AG04449 (cell line): ENCODE results near the gene MATCAP1.

Experiments
- CTCF ChIA-PET: fragments of 350-600 bp; formaldehyde crosslinking; extraction: SDS; loops from one replicate; lab custom pipeline; 2021; ENCODE audit warnings: antibody characterized with exemption; lab: Yijun Ruan, JAX
- POLR2A ChIA-PET: fragments of 400-600, 350-600 bp; formaldehyde crosslinking; extraction: SDS; loops from one replicate; lab custom pipeline; 2020; ENCODE audit warnings: antibody characterized with exemption, inconsistent platforms; lab: Yijun Ruan, JAX
- DNase-seq: peaks from one replicate; pipeline ENCODE4 v3.0.0-alpha.2; 2010; ENCODE audit warnings: low read depth, low spot score
- H3K4me3 ChIP-seq: 2 replicates; pipeline ENCODE4 v1.5.1; 2011; ENCODE audit warnings: low read depth, mild to moderate bottlenecking, control low read depth, low read length
- TF ChIP-seq, protein P1 (sequence below): IDR thresholded peaks from one replicate; pipeline ENCODE4 v1.5.1; 2011; ENCODE audit warnings: mild to moderate bottlenecking, moderate library complexity, low read length, control low read depth, inconsistent platforms; ENCODE audit not compliant: insufficient read depth; ENCODE audit errors: missing control alignments

Gene MATCAP1

DNA sequence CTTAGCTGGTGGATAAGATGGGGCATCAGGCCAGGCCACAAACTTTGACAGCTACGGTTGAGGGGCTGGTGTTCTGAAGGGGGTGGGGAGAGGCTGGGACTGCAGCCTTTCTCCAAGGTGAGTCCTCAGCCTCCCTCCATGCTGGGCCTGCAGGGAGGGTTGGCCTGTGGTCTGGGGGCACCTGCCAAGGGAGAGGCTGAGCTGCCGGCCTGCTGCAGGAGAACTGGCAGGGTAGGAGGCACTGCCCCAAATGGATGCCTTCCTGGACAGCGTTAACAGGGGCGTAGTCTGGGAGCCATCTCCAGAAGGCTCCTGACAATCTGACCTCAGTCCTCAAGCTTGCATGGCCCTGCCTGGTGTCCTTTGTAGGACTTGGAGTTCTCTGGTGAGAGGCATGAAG, 20.3 kb upstream of the MATCAP1 start:
- ChIA-PET POLR2A (interaction anchor here (2.1 kb wide), 1 partner anchor 23 kb away, joined by 6 read pairs; the partner anchor contains the start of gene TMEM208), CTCF (interaction anchor here (0.6 kb wide), 1 partner anchor 94 kb away, joined by 3 read pairs; no protein-coding TSS in a partner anchor)

DNA sequence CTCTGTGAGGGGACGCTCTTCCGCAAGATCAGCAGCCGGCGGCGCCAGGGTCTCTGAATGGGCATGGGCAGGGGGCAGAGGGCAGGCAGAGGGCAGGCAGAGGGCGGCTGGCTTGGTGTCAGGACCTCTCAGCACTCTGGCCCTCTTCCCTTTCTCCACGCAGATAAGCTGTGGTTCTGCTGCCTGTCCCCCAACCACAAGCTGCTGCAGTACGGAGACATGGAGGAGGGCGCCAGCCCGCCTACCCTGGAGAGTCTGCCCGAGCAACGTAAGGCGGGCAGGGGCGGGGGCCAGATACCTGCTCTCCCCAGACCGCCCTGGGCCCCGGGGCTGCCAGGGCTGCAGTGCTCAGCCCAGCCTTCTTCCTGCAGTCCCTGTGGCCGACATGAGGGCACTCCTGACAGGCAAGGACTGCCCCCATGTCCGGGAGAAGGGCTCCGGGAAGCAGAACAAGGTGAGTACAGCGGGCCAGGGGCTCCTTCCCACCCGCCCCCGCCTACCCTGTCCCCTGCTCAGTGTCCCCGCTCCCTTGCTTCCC, 19.3 kb upstream of the MATCAP1 start:
- H3K4me3 ChIP-seq, result no peak overlapping the region
- ChIA-PET CTCF (interaction anchor here (0.8 kb wide), 1 partner anchor 10 kb away, joined by 3 read pairs; no protein-coding TSS in a partner anchor), POLR2A (no interaction called here)
- TF ChIP-seq, protein P1, sequence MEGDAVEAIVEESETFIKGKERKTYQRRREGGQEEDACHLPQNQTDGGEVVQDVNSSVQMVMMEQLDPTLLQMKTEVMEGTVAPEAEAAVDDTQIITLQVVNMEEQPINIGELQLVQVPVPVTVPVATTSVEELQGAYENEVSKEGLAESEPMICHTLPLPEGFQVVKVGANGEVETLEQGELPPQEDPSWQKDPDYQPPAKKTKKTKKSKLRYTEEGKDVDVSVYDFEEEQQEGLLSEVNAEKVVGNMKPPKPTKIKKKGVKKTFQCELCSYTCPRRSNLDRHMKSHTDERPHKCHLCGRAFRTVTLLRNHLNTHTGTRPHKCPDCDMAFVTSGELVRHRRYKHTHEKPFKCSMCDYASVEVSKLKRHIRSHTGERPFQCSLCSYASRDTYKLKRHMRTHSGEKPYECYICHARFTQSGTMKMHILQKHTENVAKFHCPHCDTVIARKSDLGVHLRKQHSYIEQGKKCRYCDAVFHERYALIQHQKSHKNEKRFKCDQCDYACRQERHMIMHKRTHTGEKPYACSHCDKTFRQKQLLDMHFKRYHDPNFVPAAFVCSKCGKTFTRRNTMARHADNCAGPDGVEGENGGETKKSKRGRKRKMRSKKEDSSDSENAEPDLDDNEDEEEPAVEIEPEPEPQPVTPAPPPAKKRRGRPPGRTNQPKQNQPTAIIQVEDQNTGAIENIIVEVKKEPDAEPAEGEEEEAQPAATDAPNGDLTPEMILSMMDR, result no peak
- no peak for DNase-seq

More for the DNA sequence above, 20.3 kb upstream of the MATCAP1 start:
- DNase-seq, result no peak
- H3K4me3 ChIP-seq, result no peak overlapping the region
- TF ChIP-seq, protein P1, result no peak

DNA sequence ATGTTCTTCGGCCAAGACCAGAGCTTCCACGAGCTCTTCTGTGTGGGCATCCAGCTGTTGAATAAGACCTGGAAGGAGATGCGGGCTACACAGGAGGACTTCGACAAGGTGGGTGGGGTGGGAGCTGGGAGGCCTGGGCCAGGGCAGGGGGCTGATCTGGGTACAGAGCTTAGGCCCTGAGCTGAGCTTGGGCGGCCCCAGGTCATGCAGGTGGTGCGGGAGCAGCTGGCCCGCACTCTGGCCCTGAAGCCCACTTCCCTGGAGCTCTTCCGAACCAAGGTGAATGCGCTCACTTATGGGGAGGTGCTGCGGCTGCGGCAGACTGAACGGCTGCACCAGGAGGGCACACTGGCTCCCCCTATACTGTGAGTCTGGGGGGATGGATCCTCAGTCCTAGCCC, 18.7 kb upstream of the MATCAP1 start:
- no peak for DNase-seq
- no peak overlapping the region for H3K4me3 ChIP-seq
- TF ChIP-seq, protein P1, result no peak
- CTCF ChIA-PET, result interaction anchor here (0.8 to 1.0 kb wide), 2 partner anchors 9 to 13 kb away, joined by 3 read pairs; no protein-coding TSS in a partner anchor
- POLR2A ChIA-PET, result interaction anchor here (0.6 kb wide), 2 partner anchors 21 to 24 kb away, joined by 3 read pairs; no protein-coding TSS in a partner anchor

DNA sequence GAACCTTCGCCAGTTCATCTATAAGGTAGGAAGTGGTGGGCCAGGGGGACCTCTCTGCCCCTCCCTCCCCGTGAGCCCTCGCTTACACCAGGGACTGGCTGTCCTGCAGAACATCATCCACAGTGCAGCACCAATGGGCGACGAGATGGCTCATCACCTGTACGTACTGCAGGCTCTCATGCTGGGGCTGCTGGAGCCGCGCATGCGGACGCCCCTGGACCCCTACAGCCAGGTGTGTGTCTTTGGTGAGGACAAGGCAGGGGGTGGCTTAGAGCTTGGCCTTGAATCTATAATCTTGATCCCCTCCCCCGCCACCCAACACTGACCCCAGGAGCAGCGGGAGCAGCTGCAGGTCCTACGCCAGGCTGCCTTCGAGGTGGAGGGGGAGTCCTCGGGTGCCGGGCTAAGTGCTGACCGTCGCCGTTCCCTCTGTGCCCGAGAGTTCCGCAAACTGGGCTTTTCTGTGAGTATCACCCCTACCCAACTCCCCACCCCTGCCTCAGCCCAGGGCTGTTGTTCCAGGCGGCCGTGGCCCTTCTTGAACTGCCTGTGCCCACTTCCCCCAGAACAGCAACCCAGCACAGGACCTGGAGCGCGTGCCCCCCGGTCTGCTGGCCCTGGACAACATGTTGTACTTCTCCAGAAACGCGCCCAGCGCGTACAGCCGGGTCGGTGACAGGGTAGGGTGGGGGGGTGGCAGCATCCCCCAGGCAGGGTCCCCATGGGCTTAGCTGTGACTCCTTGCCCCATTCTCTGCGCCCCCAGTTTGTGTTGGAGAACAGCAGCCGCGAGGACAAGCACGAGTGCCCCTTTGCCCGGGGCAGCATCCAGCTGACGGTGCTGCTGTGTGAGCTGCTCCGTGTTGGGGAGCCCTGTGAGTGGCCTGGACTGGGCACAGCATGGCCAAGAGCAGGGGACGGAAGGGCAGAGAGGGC, 17.9 kb upstream of the MATCAP1 start:
- DNase-seq, result no peak
- CTCF ChIA-PET, result interaction anchor here (0.8 to 1.0 kb wide), 2 partner anchors 12 to 48 kb away, joined by 3 read pairs; no protein-coding TSS in a partner anchor
- POLR2A ChIA-PET, result interaction anchor here (0.6 kb wide), 2 partner anchors 22 to 25 kb away, joined by 3 read pairs; no protein-coding TSS in a partner anchor
- TF ChIP-seq, protein P1, result no peak
- no peak overlapping the region for H3K4me3 ChIP-seq

DNA sequence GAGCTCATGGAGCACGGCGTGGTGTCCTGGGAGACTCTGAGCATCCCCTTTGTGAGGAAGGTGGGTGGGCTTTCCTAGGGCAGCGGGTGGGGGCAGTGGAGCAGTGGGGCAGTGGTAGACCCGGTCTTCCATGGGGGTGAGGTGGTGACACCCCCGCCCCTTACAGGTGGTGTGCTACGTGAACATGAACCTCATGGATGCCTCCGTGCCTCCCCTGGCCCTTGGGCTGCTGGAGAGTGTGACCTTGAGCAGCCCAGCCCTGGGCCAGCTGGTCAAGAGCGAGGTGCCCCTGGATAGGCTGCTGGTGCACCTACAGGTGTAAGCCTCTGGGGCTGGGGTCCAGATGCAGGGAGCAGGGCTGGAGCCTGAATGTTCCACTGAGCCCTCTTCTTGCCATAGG, 16.7 kb upstream of the MATCAP1 start:
- POLR2A ChIA-PET, result interaction anchor here (0.7 kb wide), 1 partner anchor 189 kb away, joined by 3 read pairs; no protein-coding TSS in a partner anchor
- no peak for DNase-seq
- H3K4me3 ChIP-seq, result no peak overlapping the region
- CTCF ChIA-PET, result interaction anchor here (9.3 kb wide), 1 partner anchor 10 kb away, joined by 83 read pairs; no protein-coding TSS in a partner anchor
- TF ChIP-seq, protein P1, result no peak
